Colonic mucosa (tissue), 4 donors: Measurements from ENCODE around the gene BRPF1. TPM values are rescaled to one million over a fixed set of nuclear protein-coding genes. Genes with fewer than 3 reads are reported as not detected.

Experiments
- DNase-seq: peaks from one replicate; pipeline ENCODE4 v3.0.0-alpha.2; 2020
- H3K27ac ChIP-seq: fragments of 200-600 bp; one replicate; pipeline ENCODE4 v1.8.0; 2021
- H3K27me3 ChIP-seq: fragments of 200-600 bp; one replicate; pipeline ENCODE4 v1.8.0; 2021
- H3K36me3 ChIP-seq: fragments of 200-600 bp; one replicate; pipeline ENCODE4 v1.8.0; 2021
- H3K4me1 ChIP-seq: fragments of 200-600 bp; one replicate; pipeline ENCODE4 v1.8.0; 2021; ENCODE audit warnings: mild to moderate bottlenecking
- H3K4me3 ChIP-seq: fragments of 200-600 bp; one replicate; pipeline ENCODE4 v1.8.0; 2021
- H3K9ac ChIP-seq, 2 donors: one replicate each; pipeline ENCODE4 v1.7.0; 2013; ENCODE audit warnings: control low read depth in 2 of 2, low read depth in 2 of 2, low read length in 2 of 2
- H3K9me3 ChIP-seq: fragments of 200-600 bp; one replicate; pipeline ENCODE4 v1.8.0; 2021
- intact Hi-C: fragments of 100-400 bp; cut with DNase I; formaldehyde crosslinking; loops from one replicate; pipeline ENCODE4 v1.14.1; 2022
- total RNA-seq, 2 donors: library from RNA; stranded (reverse); fragmentation: NEBNext Ultra II Directional in 1 of 2; extraction: Animal tissue kit (Norgen Biotek cat#: 25700) in 1 of 2; gene quantifications; one replicate each; pipeline ENCODE4 v1.2.1, GENCODE V29; 2021
- TF ChIP-seq, protein P1 (sequence below): fragments of 200-600 bp; IDR thresholded peaks from one replicate; pipeline ENCODE4 v1.8.0; 2022; ENCODE audit warnings: antibody characterized with exemption, mild to moderate bottlenecking
- donor health status: healthy.
- donor health status: DM: no; HTN: no; CAD: no.
- donor health status: DM: no; HTN: no; CAD: no.

Gene BRPF1
- total RNA-seq, 2 donors from 2014 or later, result 13.6 to 18.7 TPM

DNA sequence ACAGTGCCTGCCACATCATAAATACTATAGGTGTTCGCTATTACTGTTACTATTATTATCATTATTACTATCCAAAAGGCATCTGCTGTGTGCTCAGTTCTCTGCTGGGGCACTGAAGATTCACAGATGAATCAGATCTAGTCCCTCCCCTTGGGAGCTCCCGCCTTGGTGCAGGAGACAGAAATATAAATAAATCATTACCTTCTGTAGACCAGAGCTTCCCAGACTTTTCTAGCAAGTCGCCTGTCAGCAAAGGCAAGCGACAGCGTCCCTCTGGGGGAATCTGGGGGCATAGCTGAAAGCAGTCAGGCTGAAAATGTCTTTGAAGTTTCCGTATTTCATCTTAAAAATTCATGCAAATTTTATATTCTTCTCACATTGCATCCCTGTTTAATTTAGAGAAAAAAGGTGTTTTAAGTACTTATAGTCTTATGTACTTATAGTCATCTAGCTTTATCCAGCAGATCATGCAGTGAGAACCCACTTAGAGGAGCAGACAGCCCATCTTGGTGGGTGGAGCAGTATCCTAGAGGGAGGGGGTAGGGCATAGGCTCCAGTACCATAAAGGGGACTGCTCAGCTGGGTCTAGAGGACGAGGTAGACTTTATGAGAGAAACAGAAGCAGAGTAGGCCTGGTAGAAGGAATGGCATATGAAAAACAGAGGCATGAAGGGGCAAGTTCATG is 10.4 kb upstream of the BRPF1 start:
- Histone ChIP-seq H3K27ac (no peak overlapping the region), H3K27me3 (no peaks in the 10 kb centered on the region), H3K36me3 (no peaks in the 10 kb centered on the region), H3K4me3 (no peak overlapping the region), H3K9ac (no peak overlapping the region), H3K4me1 (no peaks in the 10 kb centered on the region), H3K9me3 (no peaks in the 10 kb centered on the region)
- TF ChIP-seq, protein P1, sequence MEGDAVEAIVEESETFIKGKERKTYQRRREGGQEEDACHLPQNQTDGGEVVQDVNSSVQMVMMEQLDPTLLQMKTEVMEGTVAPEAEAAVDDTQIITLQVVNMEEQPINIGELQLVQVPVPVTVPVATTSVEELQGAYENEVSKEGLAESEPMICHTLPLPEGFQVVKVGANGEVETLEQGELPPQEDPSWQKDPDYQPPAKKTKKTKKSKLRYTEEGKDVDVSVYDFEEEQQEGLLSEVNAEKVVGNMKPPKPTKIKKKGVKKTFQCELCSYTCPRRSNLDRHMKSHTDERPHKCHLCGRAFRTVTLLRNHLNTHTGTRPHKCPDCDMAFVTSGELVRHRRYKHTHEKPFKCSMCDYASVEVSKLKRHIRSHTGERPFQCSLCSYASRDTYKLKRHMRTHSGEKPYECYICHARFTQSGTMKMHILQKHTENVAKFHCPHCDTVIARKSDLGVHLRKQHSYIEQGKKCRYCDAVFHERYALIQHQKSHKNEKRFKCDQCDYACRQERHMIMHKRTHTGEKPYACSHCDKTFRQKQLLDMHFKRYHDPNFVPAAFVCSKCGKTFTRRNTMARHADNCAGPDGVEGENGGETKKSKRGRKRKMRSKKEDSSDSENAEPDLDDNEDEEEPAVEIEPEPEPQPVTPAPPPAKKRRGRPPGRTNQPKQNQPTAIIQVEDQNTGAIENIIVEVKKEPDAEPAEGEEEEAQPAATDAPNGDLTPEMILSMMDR, result no peak
- intact Hi-C loops, result no loop called here
- DNase-seq, result no peak

DNA sequence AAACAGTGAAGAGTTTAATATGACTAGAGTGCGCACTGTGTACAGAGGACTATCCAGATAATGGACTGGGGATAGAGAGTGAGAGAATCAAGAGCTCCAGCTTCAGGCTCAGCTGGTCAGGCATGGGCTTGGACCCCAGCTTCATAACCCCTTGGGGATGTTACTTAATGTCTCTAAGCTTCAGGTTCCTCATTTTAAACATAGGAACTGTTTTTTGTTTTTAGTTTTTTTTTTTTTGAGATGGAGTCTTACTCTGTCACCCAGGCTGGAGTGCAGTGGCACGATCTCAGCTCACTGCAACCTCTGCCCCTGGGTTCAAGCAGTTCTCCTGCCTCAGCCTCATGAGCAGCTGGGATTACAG is 9.9 kb upstream of the BRPF1 start:
- no peaks in the 10 kb centered on the region for H3K4me1 ChIP-seq
- no peak for DNase-seq
- no peaks in the 10 kb centered on the region for H3K36me3 ChIP-seq
- H3K9me3 ChIP-seq, result no peaks in the 10 kb centered on the region
- H3K27ac ChIP-seq, result no peak overlapping the region
- no peak overlapping the region for H3K9ac ChIP-seq
- no peaks in the 10 kb centered on the region for H3K27me3 ChIP-seq
- intact Hi-C loops, result no loop called here
- no peak overlapping the region for H3K4me3 ChIP-seq
- TF ChIP-seq, protein P1, result no peak

DNA sequence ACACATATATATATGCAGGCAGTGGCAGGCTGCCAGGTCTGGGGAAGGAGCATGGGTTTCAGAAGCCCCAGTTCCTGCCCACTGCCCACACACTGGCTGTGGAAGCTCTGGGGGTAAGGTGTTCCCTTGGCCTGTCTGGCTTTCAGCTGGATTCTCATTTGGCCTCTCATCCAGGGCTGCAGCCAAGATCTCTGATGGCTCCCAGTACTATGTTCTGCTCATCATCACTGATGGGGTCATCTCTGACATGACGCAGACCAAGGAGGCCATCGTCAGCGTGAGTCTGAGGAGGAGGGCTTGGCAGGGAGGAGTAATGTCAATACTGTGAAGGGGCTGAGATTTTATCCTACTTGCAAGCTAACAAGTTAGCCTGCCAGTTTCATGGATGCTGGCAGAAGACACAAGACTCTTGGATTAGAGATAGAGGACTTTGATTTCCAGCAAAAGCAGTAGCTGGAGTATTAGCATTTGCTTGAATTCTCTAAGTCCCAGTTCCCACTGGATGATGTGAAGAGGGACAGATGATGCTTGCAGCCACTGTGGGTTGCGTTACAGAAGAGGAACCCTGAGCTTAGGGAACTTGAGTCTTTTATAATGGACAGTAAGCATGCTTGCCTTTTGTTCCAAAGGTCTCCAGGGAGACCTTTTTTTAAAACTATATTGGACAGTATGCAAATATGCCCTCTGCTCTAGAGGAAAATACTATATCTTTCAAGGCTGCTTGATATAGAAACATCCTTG is 5.6 kb upstream of the BRPF1 start:
- Histone ChIP-seq H3K27ac (no peak overlapping the region), H3K9me3 (no peaks in the 10 kb centered on the region), H3K27me3 (no peaks in the 10 kb centered on the region), H3K36me3 (no peaks in the 10 kb centered on the region), H3K9ac (no peak overlapping the region), H3K4me3 (no peak overlapping the region), H3K4me1 (peaks cover 4% of the 10 kb centered on the region)
- no peak for DNase-seq
- intact Hi-C loops, result no loop called here
- TF ChIP-seq, protein P1, result no peak

DNA sequence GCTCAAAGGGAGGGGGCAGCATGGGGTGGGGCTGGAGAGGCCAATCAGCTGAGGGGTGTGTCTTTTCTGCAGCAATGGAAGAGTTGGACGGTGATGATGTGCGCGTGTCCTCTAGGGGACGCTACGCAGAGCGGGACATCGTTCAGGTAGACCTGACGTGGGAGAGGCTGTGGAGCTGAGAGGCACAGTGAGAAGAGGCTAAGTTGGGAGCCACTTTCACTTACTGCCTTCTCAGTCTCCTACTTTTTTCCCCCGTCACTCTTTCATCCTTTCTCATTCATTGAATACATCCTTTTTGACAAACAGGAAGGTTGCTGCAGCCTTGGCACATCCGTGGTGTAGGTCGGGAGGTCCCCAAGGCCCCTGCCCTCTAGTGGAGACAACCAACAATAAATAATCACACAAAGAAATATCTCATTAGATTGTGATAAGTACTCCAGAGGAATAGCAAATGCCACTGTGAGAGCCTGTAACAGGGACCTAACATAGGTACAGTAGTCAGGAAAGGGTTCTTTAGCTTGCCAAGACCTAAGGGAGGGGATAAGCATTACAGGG is 4.4 kb upstream of the BRPF1 start:
- no peaks in the 10 kb centered on the region for H3K9me3 ChIP-seq
- no peak overlapping the region for H3K9ac ChIP-seq
- no peaks in the 10 kb centered on the region for H3K27me3 ChIP-seq
- no peak overlapping the region for H3K27ac ChIP-seq
- peaks cover 4% of the 10 kb centered on the region for H3K4me1 ChIP-seq
- intact Hi-C loops, result no loop called here
- H3K4me3 ChIP-seq, result no peak overlapping the region
- DNase-seq, result no peak
- no peaks in the 10 kb centered on the region for H3K36me3 ChIP-seq
- TF ChIP-seq, protein P1, result peak; percentile 17

DNA sequence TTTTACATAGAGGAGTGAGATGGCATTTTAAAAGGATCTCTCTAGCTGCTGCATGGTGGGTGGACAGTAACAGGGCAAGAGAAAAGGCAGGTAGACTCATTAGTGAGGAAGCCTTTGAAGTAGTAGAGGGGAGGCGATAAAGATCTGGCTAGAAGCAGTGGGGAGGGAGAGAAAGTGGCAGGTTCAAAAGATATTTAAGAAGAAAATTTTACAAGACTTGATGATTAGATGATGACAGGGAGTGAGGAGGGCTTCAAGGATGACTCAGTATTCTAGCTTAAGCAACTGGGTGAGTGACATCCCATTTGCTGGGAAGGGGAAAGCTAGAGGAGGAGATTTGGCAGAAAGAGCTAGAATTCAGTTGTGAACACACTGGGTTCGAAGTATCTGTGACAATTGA is 3.8 kb upstream of the BRPF1 start:
- H3K9ac ChIP-seq, result no peak overlapping the region
- peaks cover 10% of the 10 kb centered on the region for H3K4me1 ChIP-seq
- intact Hi-C loops, result no loop called here
- H3K27ac ChIP-seq, result no peak overlapping the region
- no peaks in the 10 kb centered on the region for H3K36me3 ChIP-seq
- DNase-seq, result no peak
- TF ChIP-seq, protein P1, result no peak
- H3K4me3 ChIP-seq, result no peak overlapping the region
- no peaks in the 10 kb centered on the region for H3K9me3 ChIP-seq
- H3K27me3 ChIP-seq, result no peaks in the 10 kb centered on the region
